ENCODE data around the gene LEPR. TPM values are rescaled to one million over a fixed set of nuclear protein-coding genes. Genes with fewer than 3 reads are reported as not detected.

LEPR gene
- polyA plus RNA-seq, 1 donor (not counting 4 experiments of a cell fraction or from before 2014, with no cell fraction given): 5.5 TPM

- Histone ChIP-seq H4K20me1 (ENCODE audit: control insufficient read depth, extremely low read depth, insufficient read depth, low read length) (no peaks in the 10 kb centered on the region), H3K9ac (ENCODE audit: control insufficient read depth, extremely low read depth, insufficient read depth, low read length) (no peak overlapping the region), H3K79me2 (ENCODE audit: control insufficient read depth, insufficient read depth, low read length) (no peaks in the 10 kb centered on the region), H3K9me1 (ENCODE audit: control insufficient read depth, extremely low read depth, insufficient read depth, low read length) (no peaks in the 10 kb centered on the region), H3K27ac (ENCODE audit: control insufficient read depth, insufficient read depth, low read length) (no peak overlapping the region), H3K4me3 (ENCODE audit: control insufficient read depth in 2 of 3, extremely low read depth in 1 of 3, insufficient read depth in 2 of 3, low read depth in 1 of 3, low read length in 3 of 3) (no peak overlapping the region), H3K9me3 (ENCODE audit: control insufficient read depth, low read depth, low read length) (no peaks in the 10 kb centered on the region), H3K4me1 (ENCODE audit: control insufficient read depth, extremely low read depth, insufficient read depth, low read length) (no peaks in the 10 kb centered on the region), H3K4me2 (ENCODE audit: control insufficient read depth, extremely low read depth, insufficient read depth, low read depth, low read length) (no peak overlapping the region), H3K36me3 (ENCODE audit: control insufficient read depth in 2 of 2, extremely low read depth in 1 of 2, insufficient read depth in 2 of 2, low read length in 2 of 2) (no peaks in the 10 kb centered on the region), H2AFZ (ENCODE audit: control insufficient read depth, low read length) (no peak overlapping the region), H3K27me3 (ENCODE audit: control insufficient read depth, extremely low read depth, insufficient read depth, low read length) (no peaks in the 10 kb centered on the region)
- no peak for FAIRE-seq
- TF ChIP-seq CTCF (optimal IDR thresholded peaks at IDR 0.05 in 1 of 3, IDR thresholded peaks at IDR 0.05 in 1 of 3, conservative IDR thresholded peaks at IDR 0.05 in 1 of 3; ENCODE audit: extremely low read depth in 1 of 3, insufficient read depth in 2 of 3, low read length in 3 of 3) (no peak), EZH2 (IDR thresholded peaks at IDR 0.05; ENCODE audit: low read length) (no peak)
- dilution Hi-C loops (cut with MboI; ENCODE audit: extremely low pct_ligation_motif_present, low sequenced_read_pairs): no loop called here
- no peak for DNase-seq (ENCODE audit: low read depth, low spot score)
Measured at GRCh38 chr1:65409314-65409713, 11.2 kb upstream of the LEPR start.

- H2AFZ ChIP-seq (ENCODE audit: control insufficient read depth, low read length): no peak overlapping the region
- H3K27ac ChIP-seq (ENCODE audit: control insufficient read depth, insufficient read depth, low read length): no peak overlapping the region
- H3K9me3 ChIP-seq (ENCODE audit: control insufficient read depth, low read depth, low read length): no peaks in the 10 kb centered on the region
- H3K27me3 ChIP-seq (ENCODE audit: control insufficient read depth, extremely low read depth, insufficient read depth, low read length): no peaks in the 10 kb centered on the region
- H3K4me1 ChIP-seq (ENCODE audit: control insufficient read depth, extremely low read depth, insufficient read depth, low read length): no peaks in the 10 kb centered on the region
- H3K79me2 ChIP-seq (ENCODE audit: control insufficient read depth, insufficient read depth, low read length): no peaks in the 10 kb centered on the region
- no peak for DNase-seq (ENCODE audit: low read depth, low spot score)
- H3K4me2 ChIP-seq (ENCODE audit: control insufficient read depth, extremely low read depth, insufficient read depth, low read depth, low read length): no peak overlapping the region
- H4K20me1 ChIP-seq (ENCODE audit: control insufficient read depth, extremely low read depth, insufficient read depth, low read length): no peaks in the 10 kb centered on the region
- no peak for TF ChIP-seq CTCF (optimal IDR thresholded peaks at IDR 0.05 in 1 of 3, IDR thresholded peaks at IDR 0.05 in 1 of 3, conservative IDR thresholded peaks at IDR 0.05 in 1 of 3; ENCODE audit: extremely low read depth in 1 of 3, insufficient read depth in 2 of 3, low read length in 3 of 3)
- no peak for TF ChIP-seq EZH2 (IDR thresholded peaks at IDR 0.05; ENCODE audit: low read length)
- H3K9ac ChIP-seq (ENCODE audit: control insufficient read depth, extremely low read depth, insufficient read depth, low read length): no peak overlapping the region
- FAIRE-seq: no peak
- H3K4me3 ChIP-seq (ENCODE audit: control insufficient read depth in 2 of 3, extremely low read depth in 1 of 3, insufficient read depth in 2 of 3, low read depth in 1 of 3, low read length in 3 of 3): no peak overlapping the region
- no peaks in the 10 kb centered on the region for H3K9me1 ChIP-seq (ENCODE audit: control insufficient read depth, extremely low read depth, insufficient read depth, low read length)
- dilution Hi-C loops (cut with MboI; ENCODE audit: extremely low pct_ligation_motif_present, low sequenced_read_pairs): no loop called here
- no peaks in the 10 kb centered on the region for H3K36me3 ChIP-seq (ENCODE audit: control insufficient read depth in 2 of 2, extremely low read depth in 1 of 2, insufficient read depth in 2 of 2, low read length in 2 of 2)
Measured at GRCh38 chr1:65409816-65410326, 10.6 kb upstream of the LEPR start.

Data from keratinocyte (primary cell).